NCI-H524 (cell line): ENCODE data around the gene PGF.

Experiments used
- DNase-seq, 2 experiments: peaks; one replicate each; lab custom pipeline; 2025; lab: John Stamatoyannopoulos, UW

Gene PGF

DNA sequence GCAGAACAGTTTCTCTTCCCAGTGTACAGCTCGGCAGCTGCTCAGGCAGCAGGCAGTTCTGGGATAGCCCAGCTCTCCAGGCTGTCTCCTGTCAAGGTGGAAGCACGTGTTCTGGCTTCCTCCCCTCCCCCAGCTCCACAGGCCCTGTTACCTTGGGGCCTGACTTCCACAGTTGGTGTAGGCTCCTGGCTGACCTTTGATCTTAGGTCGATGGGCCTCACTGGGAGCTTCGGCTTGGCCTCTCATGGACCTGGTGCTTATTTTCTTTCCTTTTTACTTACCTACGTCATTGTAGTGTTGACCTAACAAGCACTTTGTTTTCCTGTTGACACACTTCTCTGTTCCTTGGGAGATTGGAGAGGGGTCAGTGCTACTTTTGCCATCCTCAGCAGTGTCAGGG is 56.7 kb downstream of the PGF start:
- DNase-seq: no peak

DNA sequence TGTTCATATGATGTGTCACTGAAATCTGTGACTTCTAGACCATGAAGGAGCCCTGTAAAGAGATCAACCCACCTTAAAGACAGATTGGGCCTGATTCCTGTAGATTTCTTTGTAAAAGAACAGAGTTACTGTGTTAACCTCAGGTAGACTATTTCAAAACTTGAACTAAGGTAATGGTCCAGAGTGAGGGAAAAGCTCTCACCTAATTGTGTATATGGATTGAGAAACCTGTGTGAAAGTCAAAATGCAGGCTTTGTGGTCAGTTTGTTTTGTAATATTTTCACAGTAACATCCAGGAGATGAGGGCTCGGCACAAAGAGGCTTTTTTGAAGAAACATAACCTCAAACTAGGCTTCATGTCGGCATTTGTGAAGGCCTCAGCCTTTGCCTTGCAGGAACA is 57.3 kb downstream of the PGF start:
- no peak for DNase-seq

DNA sequence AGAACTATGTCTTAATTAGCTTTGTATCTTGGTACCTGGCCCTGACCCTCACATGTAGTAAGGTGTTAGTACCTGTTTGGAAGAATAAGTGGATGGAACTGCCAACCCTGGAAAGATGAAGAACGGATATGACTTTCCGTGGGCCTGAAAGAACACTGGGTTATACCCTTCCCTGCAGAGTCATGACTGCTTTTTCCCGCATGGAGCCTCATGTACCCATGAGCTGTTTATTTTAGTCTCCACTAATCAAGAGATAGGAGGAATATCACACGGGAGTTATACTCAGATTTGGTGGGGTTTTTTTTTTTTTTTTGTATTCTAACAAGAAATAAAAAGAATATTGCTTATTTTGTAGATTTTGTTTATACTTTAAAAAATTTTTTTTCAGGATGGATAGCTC is 57.8 kb downstream of the PGF start:
- no peak for DNase-seq

DNA sequence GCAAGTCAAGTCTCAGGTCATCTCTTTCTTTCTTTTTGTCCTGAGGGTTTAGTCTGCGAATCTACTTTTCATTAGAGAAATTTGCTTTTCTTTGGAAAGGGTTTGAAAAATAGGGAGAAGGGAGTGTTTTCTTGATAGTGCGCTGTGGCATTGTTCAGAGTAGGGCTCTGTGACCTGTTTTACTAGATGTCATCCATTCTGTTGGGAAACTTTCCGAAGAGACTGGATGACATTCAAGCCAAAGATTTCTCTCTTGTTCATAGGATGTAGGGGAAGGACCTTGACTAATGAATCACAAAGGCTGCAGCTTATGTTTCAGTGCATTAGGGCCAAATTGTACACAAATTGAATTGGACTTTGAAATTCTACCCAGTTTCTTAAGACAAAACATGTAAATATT is 59.0 kb downstream of the PGF start:
- DNase-seq: no peak

DNA sequence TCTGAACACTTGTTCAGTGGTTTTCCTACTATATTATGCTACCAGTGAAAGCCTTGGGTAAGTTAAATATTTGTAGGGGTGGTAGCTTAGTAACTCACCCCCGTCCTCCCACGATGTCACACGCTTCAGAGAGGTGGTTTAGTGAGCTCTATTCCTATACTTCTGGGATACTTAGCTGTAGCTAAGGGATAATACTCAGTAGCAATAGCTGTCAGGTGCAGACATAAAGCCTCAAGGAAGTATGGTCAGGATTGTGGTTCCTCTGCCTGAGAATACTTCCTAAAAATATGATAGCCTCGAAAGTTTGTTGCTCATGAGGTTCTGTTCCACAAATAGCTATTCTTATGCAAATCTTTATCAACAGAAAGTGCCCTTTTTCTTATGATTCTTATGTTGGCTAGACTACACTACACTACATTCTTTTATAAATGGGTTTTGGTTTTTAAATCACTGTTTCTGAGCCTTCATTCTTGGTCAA is 61.7 kb downstream of the PGF start:
- no peak for DNase-seq

DNA sequence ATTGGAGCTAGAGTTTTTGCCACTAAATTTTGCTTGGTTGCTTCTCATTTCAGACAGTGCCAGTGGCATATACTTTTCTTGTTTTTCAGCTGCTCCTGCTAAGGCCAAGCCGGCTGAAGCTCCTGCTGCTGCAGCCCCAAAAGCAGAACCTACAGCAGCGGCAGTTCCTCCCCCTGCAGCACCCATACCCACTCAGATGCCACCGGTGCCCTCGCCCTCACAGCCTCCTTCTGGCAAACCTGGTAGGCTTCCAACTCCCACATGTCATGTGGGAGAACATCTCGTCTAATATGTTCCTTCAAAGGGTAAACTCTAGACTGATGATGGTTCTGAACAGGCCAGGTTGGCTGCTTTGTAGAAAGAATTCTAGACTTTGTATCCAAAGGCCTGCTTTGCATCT is 62.7 kb downstream of the PGF start:
- DNase-seq: no peak

DNA sequence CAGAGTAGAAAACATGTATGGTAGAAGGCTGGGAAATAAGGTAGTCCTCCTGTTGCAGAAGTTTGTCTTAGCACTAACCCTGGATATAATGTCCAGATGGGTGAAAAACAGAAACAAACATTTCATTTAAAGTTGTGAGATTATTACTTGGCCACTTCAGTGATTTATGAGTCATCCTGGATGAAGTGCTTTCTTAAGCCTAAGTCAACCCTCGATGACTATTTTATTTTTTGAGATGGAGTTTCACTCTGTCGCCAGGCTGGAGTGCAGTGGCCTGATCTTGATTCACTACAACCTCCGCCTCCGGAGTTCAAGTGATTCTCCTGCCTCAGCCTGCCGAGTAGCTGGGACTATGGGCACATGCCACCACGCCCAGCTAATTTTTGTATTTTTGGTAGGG is 63.5 kb downstream of the PGF start:
- DNase-seq: no peak
